SU-DHL-6 (cell line): ENCODE data around the gene VTCN1.

Experiments used
- EZH2phosphoT487 ChIP-seq: fragments of 200-600 bp; sonication (generic), shearing (Covaris generic); conservative IDR thresholded peaks from 2 replicates; pipeline ENCODE4 v1.6.1; 2018; ENCODE audit warnings: mild to moderate bottlenecking, antibody characterized with exemption, low read length, moderate library complexity, mixed read lengths
- TF ChIP-seq, protein P1 (sequence below): fragments of 200-600 bp; sonication (generic); IDR thresholded peaks from one replicate; pipeline ENCODE4 v1.5.1; 2017; ENCODE audit warnings: antibody characterized with exemption, mild to moderate bottlenecking, low read length, moderate library complexity; ENCODE audit not compliant: insufficient read depth, poor library complexity, severe bottlenecking

DNA sequence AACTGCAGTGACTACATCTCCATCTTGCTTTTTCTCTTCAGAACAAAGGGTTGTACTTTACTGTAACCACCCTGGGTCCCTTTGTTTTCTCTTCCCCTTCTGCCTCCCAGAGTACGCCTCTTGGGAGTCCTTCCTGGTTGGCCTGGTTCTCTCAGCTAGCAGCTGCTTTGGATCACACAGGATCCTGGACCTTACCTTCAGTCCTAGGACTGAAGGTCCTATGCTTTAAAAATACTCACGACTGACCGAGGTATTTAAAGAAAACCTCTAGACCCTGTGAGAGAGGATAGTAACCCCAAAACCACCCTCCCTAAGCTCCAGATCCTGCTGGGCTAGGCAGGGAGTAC, 94.0 kb downstream of the VTCN1 start:
- TF ChIP-seq, protein P1, sequence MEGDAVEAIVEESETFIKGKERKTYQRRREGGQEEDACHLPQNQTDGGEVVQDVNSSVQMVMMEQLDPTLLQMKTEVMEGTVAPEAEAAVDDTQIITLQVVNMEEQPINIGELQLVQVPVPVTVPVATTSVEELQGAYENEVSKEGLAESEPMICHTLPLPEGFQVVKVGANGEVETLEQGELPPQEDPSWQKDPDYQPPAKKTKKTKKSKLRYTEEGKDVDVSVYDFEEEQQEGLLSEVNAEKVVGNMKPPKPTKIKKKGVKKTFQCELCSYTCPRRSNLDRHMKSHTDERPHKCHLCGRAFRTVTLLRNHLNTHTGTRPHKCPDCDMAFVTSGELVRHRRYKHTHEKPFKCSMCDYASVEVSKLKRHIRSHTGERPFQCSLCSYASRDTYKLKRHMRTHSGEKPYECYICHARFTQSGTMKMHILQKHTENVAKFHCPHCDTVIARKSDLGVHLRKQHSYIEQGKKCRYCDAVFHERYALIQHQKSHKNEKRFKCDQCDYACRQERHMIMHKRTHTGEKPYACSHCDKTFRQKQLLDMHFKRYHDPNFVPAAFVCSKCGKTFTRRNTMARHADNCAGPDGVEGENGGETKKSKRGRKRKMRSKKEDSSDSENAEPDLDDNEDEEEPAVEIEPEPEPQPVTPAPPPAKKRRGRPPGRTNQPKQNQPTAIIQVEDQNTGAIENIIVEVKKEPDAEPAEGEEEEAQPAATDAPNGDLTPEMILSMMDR, result no peak
- TF ChIP-seq EZH2phosphoT487, result no peak
